ENCODE measurements around the gene ZNF26.
"Not testable (repeated sequence)": the region's sequence is repeated elsewhere in the genome, so short reads cannot be mapped to it uniquely, and the experiment has no call there.

DNA sequence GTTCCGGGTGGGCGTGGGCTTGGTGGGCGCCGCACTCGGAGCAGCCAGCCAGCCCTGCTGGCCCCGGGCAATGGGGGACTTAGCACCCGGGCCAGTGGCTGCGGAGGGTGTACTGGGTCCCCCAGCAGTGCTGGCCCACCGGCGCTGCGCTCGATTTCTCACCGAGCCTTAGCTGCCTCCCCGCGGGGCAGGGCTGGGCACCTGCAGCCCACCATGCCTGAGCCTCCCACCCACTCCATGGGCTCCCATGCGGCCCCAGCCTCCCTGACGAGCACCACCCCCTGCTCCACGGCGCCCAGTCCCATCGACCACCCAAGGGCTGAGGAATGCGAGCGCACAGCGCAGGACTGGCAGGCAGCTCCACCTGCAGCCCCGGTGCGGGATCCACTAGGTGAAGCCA lies 47.4 kb upstream of the ZNF26 start:
- TF ChIP-seq, protein P1, sequence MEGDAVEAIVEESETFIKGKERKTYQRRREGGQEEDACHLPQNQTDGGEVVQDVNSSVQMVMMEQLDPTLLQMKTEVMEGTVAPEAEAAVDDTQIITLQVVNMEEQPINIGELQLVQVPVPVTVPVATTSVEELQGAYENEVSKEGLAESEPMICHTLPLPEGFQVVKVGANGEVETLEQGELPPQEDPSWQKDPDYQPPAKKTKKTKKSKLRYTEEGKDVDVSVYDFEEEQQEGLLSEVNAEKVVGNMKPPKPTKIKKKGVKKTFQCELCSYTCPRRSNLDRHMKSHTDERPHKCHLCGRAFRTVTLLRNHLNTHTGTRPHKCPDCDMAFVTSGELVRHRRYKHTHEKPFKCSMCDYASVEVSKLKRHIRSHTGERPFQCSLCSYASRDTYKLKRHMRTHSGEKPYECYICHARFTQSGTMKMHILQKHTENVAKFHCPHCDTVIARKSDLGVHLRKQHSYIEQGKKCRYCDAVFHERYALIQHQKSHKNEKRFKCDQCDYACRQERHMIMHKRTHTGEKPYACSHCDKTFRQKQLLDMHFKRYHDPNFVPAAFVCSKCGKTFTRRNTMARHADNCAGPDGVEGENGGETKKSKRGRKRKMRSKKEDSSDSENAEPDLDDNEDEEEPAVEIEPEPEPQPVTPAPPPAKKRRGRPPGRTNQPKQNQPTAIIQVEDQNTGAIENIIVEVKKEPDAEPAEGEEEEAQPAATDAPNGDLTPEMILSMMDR (IDR thresholded peaks at IDR 0.05), result not testable (repeated sequence)
- not testable (repeated sequence) for TF ChIP-seq POLR2A, EP300 (IDR thresholded peaks at IDR 0.05)
